HEK293T (cell line): ENCODE data around the gene ATG7.
A peak's percentile ranks its signal among the peaks of the same experiment; 100 is the strongest.

Experiments
- CTCF ChIA-PET: fragments of 350-600 bp; formaldehyde crosslinking; extraction: SDS; loops from one replicate; lab custom pipeline; 2021; ENCODE audit warnings: antibody characterized with exemption, inconsistent platforms; lab: Yijun Ruan, JAX
- POLR2A ChIA-PET: fragments of 350-600 bp; formaldehyde crosslinking; extraction: SDS; loops from one replicate; lab custom pipeline; 2020; ENCODE audit warnings: antibody characterized with exemption, inconsistent platforms; lab: Yijun Ruan, JAX
- DNase-seq: peaks from one replicate; pipeline ENCODE4 v3.0.0; 2012; ENCODE audit warnings: mixed read lengths; ENCODE audit errors: extremely low spot score
- ARNT ChIP-seq: fragments of 450-650 bp; IDR thresholded peaks from 2 replicates; pipeline ENCODE4 v1.6.1; 2017; ENCODE audit warnings: mild to moderate bottlenecking
- BHLHE40 ChIP-seq: fragments of 450-650 bp; IDR thresholded peaks from 2 replicates; pipeline ENCODE4 v1.6.1; 2016; ENCODE audit warnings: mild to moderate bottlenecking, moderate library complexity, borderline replicate concordance
- CTBP1 ChIP-seq: fragments of 450-650 bp; IDR thresholded peaks from 2 replicates; pipeline ENCODE4 v1.6.1; 2016; ENCODE audit warnings: borderline replicate concordance
- ELF4 ChIP-seq: fragments of 450-650 bp; IDR thresholded peaks from 2 replicates; pipeline ENCODE4 v1.6.1; 2017; ENCODE audit warnings: antibody characterized with exemption
- FOXA1 ChIP-seq: fragments of 450-650 bp; IDR thresholded peaks from 2 replicates; pipeline ENCODE4 v1.6.1; 2016; ENCODE audit warnings: mild to moderate bottlenecking
- FOXK2 ChIP-seq: fragments of 450-650 bp; IDR thresholded peaks from 2 replicates; pipeline ENCODE4 v1.6.1; 2016; ENCODE audit warnings: mild to moderate bottlenecking
- FOXM1 ChIP-seq: fragments of 450-650 bp; IDR thresholded peaks from 2 replicates; pipeline ENCODE4 v1.6.1; 2017; ENCODE audit warnings: mild to moderate bottlenecking, borderline replicate concordance
- HDGF ChIP-seq: fragments of 450-650 bp; IDR thresholded peaks from 2 replicates; pipeline ENCODE4 v1.6.1; 2017; ENCODE audit warnings: antibody characterized with exemption, borderline replicate concordance
- L3MBTL2 ChIP-seq: fragments of 450-650 bp; conservative IDR thresholded peaks from 2 replicates; pipeline ENCODE4 v1.6.1; 2016; ENCODE audit warnings: mild to moderate bottlenecking
- LEF1 ChIP-seq: fragments of 450-650 bp; IDR thresholded peaks from 2 replicates; pipeline ENCODE4 v1.6.1; 2017; ENCODE audit warnings: mild to moderate bottlenecking, borderline replicate concordance
- NFRKB ChIP-seq: fragments of 450-650 bp; IDR thresholded peaks from 2 replicates; pipeline ENCODE4 v1.6.1; 2016; ENCODE audit warnings: mild to moderate bottlenecking, moderate library complexity
- PKNOX1 ChIP-seq: fragments of 450-650 bp; IDR thresholded peaks from 2 replicates; pipeline ENCODE4 v1.6.1; 2016
- SP1 ChIP-seq: fragments of 450-650 bp; IDR thresholded peaks from 2 replicates; pipeline ENCODE4 v1.6.1; 2017
- SUZ12 ChIP-seq: fragments of 450-650 bp; IDR thresholded peaks from 2 replicates; pipeline ENCODE4 v1.6.1; 2016; ENCODE audit warnings: mild to moderate bottlenecking
- TARDBP ChIP-seq: fragments of 450-650 bp; IDR thresholded peaks from 2 replicates; pipeline ENCODE4 v1.6.1; 2016
- ZNF384 ChIP-seq: fragments of 450-650 bp; IDR thresholded peaks from 2 replicates; pipeline ENCODE4 v1.6.1; 2016

Gene ATG7

DNA sequence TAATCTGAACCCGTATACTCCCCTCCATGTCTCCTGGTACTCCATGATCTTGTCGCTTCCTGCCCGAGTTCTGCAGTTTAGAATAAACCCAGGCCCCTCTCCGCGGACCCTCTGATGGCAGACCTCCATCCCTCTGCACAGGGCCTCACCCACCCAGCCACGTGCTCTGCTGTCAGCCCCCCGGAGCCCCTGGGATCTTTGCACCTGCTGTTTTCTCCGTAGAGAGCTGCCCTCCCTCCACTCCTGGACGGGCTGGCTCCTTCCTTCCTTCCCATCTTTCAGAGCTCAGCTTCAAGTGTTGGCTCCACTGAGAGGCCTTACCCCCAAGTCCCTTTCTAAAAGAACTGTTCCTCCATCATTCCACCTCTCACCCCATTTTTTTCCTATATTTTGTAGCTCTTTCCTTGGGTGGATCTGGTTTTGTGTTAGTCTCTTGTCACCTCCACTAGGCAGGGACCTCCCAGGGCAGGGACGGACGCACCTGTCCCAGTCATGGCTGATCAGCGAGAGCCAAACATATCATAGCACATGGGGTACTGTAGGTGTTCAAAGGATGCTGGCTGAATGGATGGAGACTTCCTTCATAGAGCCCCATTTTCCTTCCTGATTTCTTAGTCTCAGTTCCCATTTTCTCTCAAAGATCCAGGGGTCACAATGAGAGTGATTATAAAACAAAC, 264.9 kb downstream of the ATG7 start:
- ChIA-PET CTCF (no interaction called here), POLR2A (no interaction called here)
- no peak for TF ChIP-seq HDGF
- TF ChIP-seq SUZ12, result no peak
- TF ChIP-seq FOXA1, result no peak
- no peak for TF ChIP-seq FOXM1
- TF ChIP-seq ZNF384, result no peak
- no peak for TF ChIP-seq BHLHE40
- TF ChIP-seq LEF1, result no peak
- no peak for TF ChIP-seq PKNOX1
- TF ChIP-seq L3MBTL2, result no peak
- DNase-seq, result no peak

GRCh38 chr3:11538581-11538980, 266.4 kb downstream of the ATG7 start:
- ChIA-PET POLR2A (no interaction called here), CTCF (no interaction called here)
- TF ChIP-seq BHLHE40 (no peak), SUZ12 (no peak), ZNF384 (peak; percentile 32; the same call in 1 of the 2 replicates), FOXA1 (no peak), FOXK2 (no peak)
- no peak for DNase-seq

- DNase-seq, result no peak
- ChIA-PET POLR2A (no interaction called here), CTCF (interaction anchor here (0.5 kb wide), 1 partner anchor 1069 kb away, joined by 4 read pairs; no protein-coding TSS in a partner anchor)
- TF ChIP-seq PKNOX1, result peak; percentile 16; the same call in 1 of the 2 replicates
- no peak for TF ChIP-seq LEF1
Observed at GRCh38 chr3:11539218-11539617, 267.0 kb downstream of the ATG7 start.

DNA sequence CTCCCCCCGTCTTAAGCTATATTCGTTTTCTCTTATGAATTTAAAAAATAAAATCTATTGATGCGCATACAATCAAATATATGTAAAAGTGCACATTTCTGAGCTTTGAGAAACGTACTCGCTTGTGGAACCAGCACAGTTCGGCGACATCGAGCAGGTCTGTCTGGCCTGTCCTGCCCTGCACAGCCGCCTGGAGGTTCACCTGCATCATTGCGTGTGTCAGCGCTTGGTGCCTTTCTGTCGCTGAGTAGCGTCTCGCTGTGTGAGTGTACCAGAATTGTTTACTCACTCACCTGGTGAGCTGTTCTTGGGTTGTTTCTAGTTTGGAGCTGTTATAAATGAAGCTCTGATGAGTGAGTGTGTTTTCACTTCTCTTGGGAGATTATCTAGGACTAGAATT, 267.5 kb downstream of the ATG7 start:
- CTCF ChIA-PET, result interaction anchor here (0.5 kb wide), 1 partner anchor 1068 kb away, joined by 4 read pairs; no protein-coding TSS in a partner anchor
- POLR2A ChIA-PET, result no interaction called here
- DNase-seq, result no peak
- TF ChIP-seq ELF4 (no peak), BHLHE40 (no peak), FOXA1 (no peak), ARNT (no peak), ZNF384 (no peak), FOXK2 (no peak), PKNOX1 (no peak), CTBP1 (no peak), L3MBTL2 (no peak), SUZ12 (no peak), FOXM1 (no peak), TARDBP (no peak), NFRKB (no peak), SP1 (no peak), HDGF (no peak), LEF1 (no peak)

GRCh38 chr3:11541321-11542303, 269.4 kb downstream of the ATG7 start:
- TF ChIP-seq SUZ12 (no peak), FOXA1 (no peak), FOXK2 (no peak)
- no peak for DNase-seq
- POLR2A ChIA-PET, result no interaction called here
- CTCF ChIA-PET, result interaction anchor here (0.5 kb wide), 1 partner anchor 23 kb away, joined by 3 read pairs; no protein-coding TSS in a partner anchor

- ChIA-PET POLR2A (no interaction called here), CTCF (no interaction called here)
- no peak for DNase-seq
- no peak for TF ChIP-seq BHLHE40
- no peak for TF ChIP-seq CTBP1
- TF ChIP-seq FOXM1, result no peak
- no peak for TF ChIP-seq LEF1
- no peak for TF ChIP-seq ARNT
- no peak for TF ChIP-seq NFRKB
- no peak for TF ChIP-seq PKNOX1
- TF ChIP-seq ELF4, result no peak
- no peak for TF ChIP-seq SUZ12
- no peak for TF ChIP-seq FOXA1
- TF ChIP-seq HDGF, result no peak
- TF ChIP-seq ZNF384, result no peak
- TF ChIP-seq FOXK2, result no peak
Observed at GRCh38 chr3:11542551-11542950, 270.4 kb downstream of the ATG7 start.
